Measurements from ENCODE around the gene SORCS2.

SORCS2 gene

DNA sequence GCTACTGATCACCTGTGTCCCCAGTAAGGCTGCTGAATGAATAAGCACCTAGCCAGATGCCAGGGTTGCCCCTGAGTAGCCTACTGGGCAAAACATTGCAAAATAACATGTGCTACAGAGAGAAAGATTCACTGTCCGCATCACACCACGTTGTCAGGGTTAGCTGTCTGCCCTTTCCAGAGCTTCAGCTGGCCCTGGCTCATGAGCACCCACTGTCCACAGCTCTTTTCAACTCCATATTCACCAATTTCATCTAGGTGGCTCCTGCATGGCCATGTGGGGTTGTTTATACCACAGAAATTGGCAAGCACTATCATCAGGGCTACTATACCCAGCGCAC is 470.1 kb downstream of the SORCS2 start:
- ChIA-PET CTCF (no interaction called here), POLR2A (no interaction called here)
- no peaks in the 10 kb centered on the region for H3K36me3 ChIP-seq (ENCODE audit: control insufficient read depth in 2 of 2, insufficient read depth in 1 of 2, low read length in 2 of 2)
- H3K4me3 ChIP-seq (ENCODE audit: low read depth, low read length), result no peak overlapping the region
- H3K9me3 ChIP-seq (ENCODE audit: control insufficient read depth, insufficient read depth, low read depth, low read length), result no peaks in the 10 kb centered on the region
- no peaks in the 10 kb centered on the region for H3K4me1 ChIP-seq (ENCODE audit: control insufficient read depth, insufficient read depth, low read length)
- no peak overlapping the region for H3K27ac ChIP-seq (ENCODE audit: extremely low read depth, low read depth, low read length)
- TF ChIP-seq SP2 (tag by site-specific recombination; IDR thresholded peaks at IDR 0.05), result no peak
- TF ChIP-seq, protein P1, sequence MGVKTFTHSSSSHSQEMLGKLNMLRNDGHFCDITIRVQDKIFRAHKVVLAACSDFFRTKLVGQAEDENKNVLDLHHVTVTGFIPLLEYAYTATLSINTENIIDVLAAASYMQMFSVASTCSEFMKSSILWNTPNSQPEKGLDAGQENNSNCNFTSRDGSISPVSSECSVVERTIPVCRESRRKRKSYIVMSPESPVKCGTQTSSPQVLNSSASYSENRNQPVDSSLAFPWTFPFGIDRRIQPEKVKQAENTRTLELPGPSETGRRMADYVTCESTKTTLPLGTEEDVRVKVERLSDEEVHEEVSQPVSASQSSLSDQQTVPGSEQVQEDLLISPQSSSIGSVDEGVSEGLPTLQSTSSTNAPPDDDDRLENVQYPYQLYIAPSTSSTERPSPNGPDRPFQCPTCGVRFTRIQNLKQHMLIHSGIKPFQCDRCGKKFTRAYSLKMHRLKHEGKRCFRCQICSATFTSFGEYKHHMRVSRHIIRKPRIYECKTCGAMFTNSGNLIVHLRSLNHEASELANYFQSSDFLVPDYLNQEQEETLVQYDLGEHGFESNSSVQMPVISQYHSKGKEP (tag by site-specific recombination; IDR thresholded peaks at IDR 0.05), result no peak

DNA sequence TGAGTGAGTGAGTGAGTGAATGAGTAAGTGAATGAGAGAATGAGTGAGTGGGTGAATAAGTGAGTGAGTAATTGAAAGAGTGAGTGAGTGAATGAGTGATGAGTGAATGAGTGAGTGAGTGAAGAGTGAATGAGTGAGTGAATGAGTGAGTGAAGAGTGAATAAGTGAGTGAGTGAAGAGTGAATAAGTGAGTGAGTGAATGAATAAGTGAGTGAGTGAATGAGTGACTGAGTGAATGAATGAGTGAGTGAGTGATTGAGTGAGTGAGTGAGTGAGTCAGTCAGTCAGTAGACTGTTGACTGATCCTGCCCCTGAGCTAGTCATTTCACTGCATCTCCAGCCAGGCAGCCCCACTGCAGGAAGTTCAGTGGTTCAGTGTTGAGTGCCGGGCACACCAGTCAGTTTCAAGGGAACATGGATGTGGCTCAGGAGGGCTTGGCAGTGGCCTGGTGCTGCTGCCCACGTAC is 470.8 kb downstream of the SORCS2 start:
- H3K36me3 ChIP-seq (ENCODE audit: control insufficient read depth in 2 of 2, insufficient read depth in 1 of 2, low read length in 2 of 2), result no peaks in the 10 kb centered on the region
- H3K9me3 ChIP-seq (ENCODE audit: control insufficient read depth, insufficient read depth, low read depth, low read length), result no peaks in the 10 kb centered on the region
- TF ChIP-seq WT1 (tag by site-specific recombination; IDR thresholded peaks at IDR 0.05) (no peak), ZNF433 (tag by site-specific recombination; IDR thresholded peaks at IDR 0.05; ENCODE audit: low read depth) (no peak), ZSCAN16 (tag by site-specific recombination; IDR thresholded peaks at IDR 0.05) (peak; percentile 87), ZNF138 (tag by site-specific recombination; IDR thresholded peaks at IDR 0.05; ENCODE audit: borderline replicate concordance) (no peak), RBAK (tag by site-specific recombination; IDR thresholded peaks at IDR 0.05) (no peak), ZNF510 (tag by site-specific recombination; IDR thresholded peaks at IDR 0.05; ENCODE audit: insufficient replicate concordance) (no peak), TRIM28 (IDR thresholded peaks at IDR 0.05; ENCODE audit: borderline replicate concordance, low read length) (no peak), PRDM1 (tag by site-specific recombination; IDR thresholded peaks at IDR 0.05) (peak; percentile 99), HOXD13 (CRISPR knock-in tag; IDR thresholded peaks at IDR 0.05; ENCODE audit: borderline replicate concordance) (no peak), HOXA7 (CRISPR knock-in tag; IDR thresholded peaks at IDR 0.05; ENCODE audit: borderline replicate concordance) (no peak), ZNF114 (tag by site-specific recombination; IDR thresholded peaks at IDR 0.05) (no peak), ZFP69B (tag by site-specific recombination; IDR thresholded peaks at IDR 0.05) (no peak), ZNF677 (tag by site-specific recombination; IDR thresholded peaks at IDR 0.05) (no peak), ZNF24 (tag by site-specific recombination; IDR thresholded peaks at IDR 0.05) (peak; percentile 86; the same call in 1 of the 2 replicates), GLI2 (tag by site-specific recombination; IDR thresholded peaks at IDR 0.05; ENCODE audit: borderline replicate concordance, low read depth) (no peak), ZNF366 (tag by site-specific recombination; conservative IDR thresholded peaks at IDR 0.05) (peak; percentile 78)
- TF ChIP-seq, protein P2, sequence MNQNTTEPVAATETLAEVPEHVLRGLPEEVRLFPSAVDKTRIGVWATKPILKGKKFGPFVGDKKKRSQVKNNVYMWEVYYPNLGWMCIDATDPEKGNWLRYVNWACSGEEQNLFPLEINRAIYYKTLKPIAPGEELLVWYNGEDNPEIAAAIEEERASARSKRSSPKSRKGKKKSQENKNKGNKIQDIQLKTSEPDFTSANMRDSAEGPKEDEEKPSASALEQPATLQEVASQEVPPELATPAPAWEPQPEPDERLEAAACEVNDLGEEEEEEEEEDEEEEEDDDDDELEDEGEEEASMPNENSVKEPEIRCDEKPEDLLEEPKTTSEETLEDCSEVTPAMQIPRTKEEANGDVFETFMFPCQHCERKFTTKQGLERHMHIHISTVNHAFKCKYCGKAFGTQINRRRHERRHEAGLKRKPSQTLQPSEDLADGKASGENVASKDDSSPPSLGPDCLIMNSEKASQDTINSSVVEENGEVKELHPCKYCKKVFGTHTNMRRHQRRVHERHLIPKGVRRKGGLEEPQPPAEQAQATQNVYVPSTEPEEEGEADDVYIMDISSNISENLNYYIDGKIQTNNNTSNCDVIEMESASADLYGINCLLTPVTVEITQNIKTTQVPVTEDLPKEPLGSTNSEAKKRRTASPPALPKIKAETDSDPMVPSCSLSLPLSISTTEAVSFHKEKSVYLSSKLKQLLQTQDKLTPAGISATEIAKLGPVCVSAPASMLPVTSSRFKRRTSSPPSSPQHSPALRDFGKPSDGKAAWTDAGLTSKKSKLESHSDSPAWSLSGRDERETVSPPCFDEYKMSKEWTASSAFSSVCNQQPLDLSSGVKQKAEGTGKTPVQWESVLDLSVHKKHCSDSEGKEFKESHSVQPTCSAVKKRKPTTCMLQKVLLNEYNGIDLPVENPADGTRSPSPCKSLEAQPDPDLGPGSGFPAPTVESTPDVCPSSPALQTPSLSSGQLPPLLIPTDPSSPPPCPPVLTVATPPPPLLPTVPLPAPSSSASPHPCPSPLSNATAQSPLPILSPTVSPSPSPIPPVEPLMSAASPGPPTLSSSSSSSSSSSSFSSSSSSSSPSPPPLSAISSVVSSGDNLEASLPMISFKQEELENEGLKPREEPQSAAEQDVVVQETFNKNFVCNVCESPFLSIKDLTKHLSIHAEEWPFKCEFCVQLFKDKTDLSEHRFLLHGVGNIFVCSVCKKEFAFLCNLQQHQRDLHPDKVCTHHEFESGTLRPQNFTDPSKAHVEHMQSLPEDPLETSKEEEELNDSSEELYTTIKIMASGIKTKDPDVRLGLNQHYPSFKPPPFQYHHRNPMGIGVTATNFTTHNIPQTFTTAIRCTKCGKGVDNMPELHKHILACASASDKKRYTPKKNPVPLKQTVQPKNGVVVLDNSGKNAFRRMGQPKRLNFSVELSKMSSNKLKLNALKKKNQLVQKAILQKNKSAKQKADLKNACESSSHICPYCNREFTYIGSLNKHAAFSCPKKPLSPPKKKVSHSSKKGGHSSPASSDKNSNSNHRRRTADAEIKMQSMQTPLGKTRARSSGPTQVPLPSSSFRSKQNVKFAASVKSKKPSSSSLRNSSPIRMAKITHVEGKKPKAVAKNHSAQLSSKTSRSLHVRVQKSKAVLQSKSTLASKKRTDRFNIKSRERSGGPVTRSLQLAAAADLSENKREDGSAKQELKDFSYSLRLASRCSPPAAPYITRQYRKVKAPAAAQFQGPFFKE (tag by site-specific recombination; IDR thresholded peaks at IDR 0.05; ENCODE audit: borderline replicate concordance), result no peak
- no peaks in the 10 kb centered on the region for H3K4me1 ChIP-seq (ENCODE audit: control insufficient read depth, insufficient read depth, low read length)
- H3K4me3 ChIP-seq (ENCODE audit: low read depth, low read length), result no peak overlapping the region
- ChIA-PET CTCF (no interaction called here), POLR2A (no interaction called here)
- no peak overlapping the region for H3K27ac ChIP-seq (ENCODE audit: extremely low read depth, low read depth, low read length)

Data from HEK293 (cell line).